Measurements from ENCODE around the gene OR4D10. TPM values are rescaled to one million over a fixed set of nuclear protein-coding genes. Genes with fewer than 3 reads are reported as not detected.

The OR4D10 gene
- not detected for total RNA-seq

GRCh38 chr11:59473015-59473414 is at the start of gene OR4D10:
TSS of gene OR4D10 (plus strand) at chr11:59473315. CDS start at chr11:59477430, 4,115 bp downstream.
- no peaks in the 10 kb centered on the region for H3K9me3 ChIP-seq
- H3K36me3 ChIP-seq, result no peaks in the 10 kb centered on the region
- H3K4me1 ChIP-seq, result no peaks in the 10 kb centered on the region

GRCh38 chr11:59423835-59424234 is 49.3 kb upstream of the OR4D10 start:
- Histone ChIP-seq H3K9me3 (no peaks in the 10 kb centered on the region), H3K4me1 (no peaks in the 10 kb centered on the region), H3K4me3 (no peak overlapping the region), H3K27ac (no peak overlapping the region), H3K27me3 (no peaks in the 10 kb centered on the region), H3K36me3 (no peaks in the 10 kb centered on the region)
- no peak for TF ChIP-seq CTCF (IDR thresholded peaks at IDR 0.05)
- no peak for TF ChIP-seq POLR2A (IDR thresholded peaks at IDR 0.05)
- no peak for DNase-seq
- intact Hi-C loops (cut with DNase I; ENCODE audit: low total_unique reads), result no loop called here

More at GRCh38 chr11:59473015-59473414, at the start of gene OR4D10:
- intact Hi-C loops (cut with DNase I; ENCODE audit: low total_unique reads), result no loop called here
- Histone ChIP-seq H3K27ac (no peak within 1 kb of the TSS), H3K27me3 (no peaks in the 10 kb centered on the region), H3K4me3 (no peak within 1 kb of the TSS)
- no peak for TF ChIP-seq CTCF (IDR thresholded peaks at IDR 0.05)
- TF ChIP-seq POLR2A (IDR thresholded peaks at IDR 0.05), result no peak
- no peak for DNase-seq

GRCh38 chr11:59425131-59425530 is 48.0 kb upstream of the OR4D10 start:
- no peaks in the 10 kb centered on the region for H3K36me3 ChIP-seq
- H3K27me3 ChIP-seq, result no peaks in the 10 kb centered on the region
- H3K4me3 ChIP-seq, result no peak overlapping the region
- H3K27ac ChIP-seq, result no peak overlapping the region
- no peak for DNase-seq
- TF ChIP-seq CTCF (IDR thresholded peaks at IDR 0.05) (no peak), POLR2A (IDR thresholded peaks at IDR 0.05) (no peak)
- H3K9me3 ChIP-seq, result no peaks in the 10 kb centered on the region
- intact Hi-C loops (cut with DNase I; ENCODE audit: low total_unique reads), result no loop called here
- no peaks in the 10 kb centered on the region for H3K4me1 ChIP-seq

- Histone ChIP-seq H3K4me1 (no peaks in the 10 kb centered on the region), H3K36me3 (no peaks in the 10 kb centered on the region), H3K27ac (no peak within 1 kb of the TSS), H3K27me3 (no peaks in the 10 kb centered on the region), H3K4me3 (no peak within 1 kb of the TSS), H3K9me3 (no peaks in the 10 kb centered on the region)
- no peak for DNase-seq
- TF ChIP-seq POLR2A (IDR thresholded peaks at IDR 0.05), result no peak
- TF ChIP-seq CTCF (IDR thresholded peaks at IDR 0.05), result no peak
- intact Hi-C loops (cut with DNase I; ENCODE audit: low total_unique reads), result no loop called here
These were observed 46.6 kb upstream of the OR4D10 start, which contains the start of gene OR5A2 for GRCh38 chr11:59426361-59427067. TSS of gene OR5A2 (minus strand) at chr11:59426413. CDS start at chr11:59422953, 3,460 bp downstream.

GRCh38 chr11:59427068-59427382 is 46.1 kb upstream of the OR4D10 start:
- Histone ChIP-seq H3K4me3 (no peak overlapping the region), H3K36me3 (no peaks in the 10 kb centered on the region), H3K9me3 (no peaks in the 10 kb centered on the region), H3K27me3 (no peaks in the 10 kb centered on the region), H3K4me1 (no peaks in the 10 kb centered on the region), H3K27ac (no peak overlapping the region)
- no peak for DNase-seq
- intact Hi-C loops (cut with DNase I; ENCODE audit: low total_unique reads), result no loop called here
- no peak for TF ChIP-seq CTCF (IDR thresholded peaks at IDR 0.05)
- TF ChIP-seq POLR2A (IDR thresholded peaks at IDR 0.05), result no peak
